HG03575 (cell line): ENCODE results near the gene ESR2.
"Not testable (repeated sequence)": the region's sequence is repeated elsewhere in the genome, so short reads cannot be mapped to it uniquely, and the experiment has no call there.

Experiments used
- ATAC-seq: cut with Tn5 transposase; IDR thresholded peaks from one replicate; pipeline ENCODE4 v1.9.1; 2021; ENCODE audit not compliant: unreplicated experiment, insufficient number of reproducible peaks, low FRiP score; ENCODE audit errors: extremely low read depth

ESR2 gene

GRCh38 chr14:64184103-64184729, 110.0 kb downstream of the ESR2 start:
- no peak for ATAC-seq

- not testable (repeated sequence) for ATAC-seq
Observed at GRCh38 chr14:64182908-64183307, 111.3 kb downstream of the ESR2 start.

GRCh38 chr14:64178814-64179213, 115.4 kb downstream of the ESR2 start:
- ATAC-seq, result no peak

- ATAC-seq, result no peak
Observed at GRCh38 chr14:64176330-64176729, 117.8 kb downstream of the ESR2 start.

- ATAC-seq, result no peak
Observed at GRCh38 chr14:64174922-64175782, 119.0 kb downstream of the ESR2 start.

GRCh38 chr14:64170181-64170580, 124.0 kb downstream of the ESR2 start:
- no peak for ATAC-seq

- no peak for ATAC-seq
Observed at GRCh38 chr14:64159588-64159987, 134.6 kb downstream of the ESR2 start.

- no peak for ATAC-seq
Observed at GRCh38 chr14:64158608-64159007, 135.6 kb downstream of the ESR2 start.

GRCh38 chr14:64149921-64150320, 144.2 kb downstream of the ESR2 start:
- no peak for ATAC-seq

GRCh38 chr14:64147126-64147790, 146.9 kb downstream of the ESR2 start:
- ATAC-seq, result no peak

GRCh38 chr14:64137657-64138290, 156.4 kb downstream of the ESR2 start:
- no peak for ATAC-seq

GRCh38 chr14:64126548-64126947, 167.6 kb downstream of the ESR2 start:
- ATAC-seq, result no peak

GRCh38 chr14:64125270-64125669, 168.9 kb downstream of the ESR2 start:
- no peak for ATAC-seq

- ATAC-seq, result no peak
Observed at GRCh38 chr14:64123241-64123822, 170.8 kb downstream of the ESR2 start.

GRCh38 chr14:64119980-64120379, 174.2 kb downstream of the ESR2 start:
- ATAC-seq, result no peak

GRCh38 chr14:64119500-64119899, 174.7 kb downstream of the ESR2 start:
- ATAC-seq, result no peak

GRCh38 chr14:64118892-64119291, 175.3 kb downstream of the ESR2 start:
- no peak for ATAC-seq

GRCh38 chr14:64118403-64118742, 175.8 kb downstream of the ESR2 start:
- not testable (repeated sequence) for ATAC-seq

GRCh38 chr14:64117671-64118402, 176.3 kb downstream of the ESR2 start:
- no peak for ATAC-seq
